Progenitor cell of endocrine pancreas (in vitro differentiated cells): ENCODE results near the gene LRRK2. TPM values are rescaled to one million over a fixed set of nuclear protein-coding genes. Genes with fewer than 3 reads are reported as not detected.

Source experiments
- DNase-seq: peaks from one replicate; pipeline ENCODE4 v3.0.0; 2021; ENCODE audit warnings: low spot score; ENCODE audit not compliant: unreplicated experiment
- H3K27ac Mint-ChIP-seq: 2 replicates; pipeline ENCODE4 v1.8.0; 2021; ENCODE audit warnings: mild to moderate bottlenecking, moderate library complexity, mixed read lengths
- H3K27me3 Mint-ChIP-seq: 2 replicates; pipeline ENCODE4 v1.8.0; 2021; ENCODE audit warnings: mixed read lengths
- H3K36me3 Mint-ChIP-seq: 2 replicates; pipeline ENCODE4 v1.8.0; 2022; ENCODE audit warnings: mixed read lengths; ENCODE audit not compliant: insufficient read depth
- H3K4me1 Mint-ChIP-seq: 2 replicates; pipeline ENCODE4 v1.8.0; 2021; ENCODE audit warnings: low read depth, mixed read lengths
- H3K4me3 Mint-ChIP-seq: 2 replicates; pipeline ENCODE4 v1.8.0; 2021; ENCODE audit warnings: low read depth, mild to moderate bottlenecking, moderate library complexity, mixed read lengths
- H3K9me3 Mint-ChIP-seq: 2 replicates; pipeline ENCODE4 v1.8.0; 2021; ENCODE audit warnings: low read depth, mixed read lengths
- CTCF ChIP-seq: fragments of 200-600 bp; sonication (generic); IDR thresholded peaks from one replicate; pipeline ENCODE4 v1.5.0; 2021; ENCODE audit warnings: antibody characterized with exemption, mild to moderate bottlenecking; ENCODE audit not compliant: unreplicated experiment
- total RNA-seq: library from RNA; stranded (reverse); gene quantifications from 2 replicates; pipeline ENCODE4 v1.2.1, GENCODE V29; 2021

The LRRK2 gene
- total RNA-seq, 1 donor from 2014 or later = 0.72 TPM

DNA sequence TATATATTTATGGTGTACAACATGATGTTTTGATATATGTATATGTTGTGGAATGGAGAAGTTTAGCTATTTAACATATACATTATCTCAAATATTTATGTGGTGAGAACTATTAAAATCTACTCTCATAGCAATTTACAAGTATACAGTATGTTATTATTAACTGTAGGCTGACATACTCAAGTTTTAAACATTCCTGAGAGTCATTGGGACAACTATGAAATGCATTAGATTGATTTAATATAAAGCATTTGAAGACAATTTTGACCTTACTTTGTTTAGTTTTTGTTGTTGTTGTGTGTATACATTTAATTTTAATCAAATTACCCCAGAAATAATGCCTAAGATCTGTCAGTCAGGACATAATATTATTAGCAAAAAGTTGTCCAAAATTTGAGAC lies 99.5 kb downstream of the LRRK2 start:
- Mint-ChIP-seq H3K27me3 (no peaks in the 10 kb centered on the region), H3K4me3 (no peak overlapping the region), H3K4me1 (peaks cover 9% of the 10 kb centered on the region), H3K9me3 (no peaks in the 10 kb centered on the region), H3K36me3 (no peaks in the 10 kb centered on the region), H3K27ac (no peak overlapping the region)
- no peak for TF ChIP-seq CTCF
- DNase-seq = no peak

DNA sequence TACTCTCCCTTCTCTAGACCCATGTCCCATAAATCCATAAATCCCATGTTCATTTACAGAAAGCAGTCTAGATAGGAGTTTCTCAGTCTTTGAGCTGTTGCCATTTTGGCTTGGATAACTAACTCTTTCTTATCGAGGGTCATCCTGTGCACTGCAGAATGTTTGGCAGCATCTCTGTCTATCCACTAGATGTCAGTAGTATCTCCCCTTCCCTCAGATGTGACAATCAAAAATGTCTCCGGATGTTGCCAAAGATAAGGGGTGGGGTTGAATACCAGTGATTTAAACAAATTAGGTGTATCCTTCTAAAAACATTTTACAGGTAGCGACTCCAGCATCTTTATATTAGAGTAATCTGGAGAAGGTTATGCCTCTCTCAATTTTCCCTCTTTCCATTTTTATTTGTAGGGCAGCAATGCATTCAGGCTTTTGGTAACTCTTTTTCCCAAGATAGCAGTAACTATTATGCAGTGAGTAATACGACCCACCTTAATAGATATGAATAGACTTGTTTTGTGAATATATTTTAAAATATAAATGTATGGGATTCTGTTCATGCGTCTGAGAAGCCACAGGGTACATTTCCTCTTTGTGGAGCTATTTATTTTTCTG lies 100.7 kb downstream of the LRRK2 start:
- Mint-ChIP-seq H3K36me3 (peaks cover 1% of the 10 kb centered on the region), H3K27ac (no peak overlapping the region), H3K4me3 (no peak overlapping the region), H3K4me1 (peaks cover 6% of the 10 kb centered on the region), H3K9me3 (peaks cover 6% of the 10 kb centered on the region), H3K27me3 (no peaks in the 10 kb centered on the region)
- DNase-seq = no peak
- peak; percentile 48 for TF ChIP-seq CTCF

- Mint-ChIP-seq H3K27me3 (no peaks in the 10 kb centered on the region), H3K27ac (no peak overlapping the region), H3K4me3 (no peak overlapping the region), H3K9me3 (peaks cover 11% of the 10 kb centered on the region), H3K36me3 (peaks cover 4% of the 10 kb centered on the region), H3K4me1 (no peaks in the 10 kb centered on the region)
- no peak for DNase-seq
- TF ChIP-seq CTCF = no peak
These were observed 102.7 kb downstream of the LRRK2 start for GRCh38 chr12:40327535-40327934.

GRCh38 chr12:40330180-40330579 lies 105.4 kb downstream of the LRRK2 start:
- Mint-ChIP-seq H3K4me1 (no peaks in the 10 kb centered on the region), H3K27me3 (no peaks in the 10 kb centered on the region), H3K27ac (no peak overlapping the region)

GRCh38 chr12:40331886-40332285 lies 107.1 kb downstream of the LRRK2 start:
- H3K27me3 Mint-ChIP-seq = peaks cover 3% of the 10 kb centered on the region
- H3K9me3 Mint-ChIP-seq = peaks cover 11% of the 10 kb centered on the region
- no peak overlapping the region for H3K27ac Mint-ChIP-seq
- H3K36me3 Mint-ChIP-seq = peaks cover 4% of the 10 kb centered on the region
- DNase-seq = no peak
- H3K4me1 Mint-ChIP-seq = no peaks in the 10 kb centered on the region
- no peak overlapping the region for H3K4me3 Mint-ChIP-seq
- no peak for TF ChIP-seq CTCF

More at GRCh38 chr12:40330180-40330579, 105.4 kb downstream of the LRRK2 start:
- H3K9me3 Mint-ChIP-seq = peaks cover 11% of the 10 kb centered on the region
- no peak for DNase-seq
- peaks cover 4% of the 10 kb centered on the region for H3K36me3 Mint-ChIP-seq
- H3K4me3 Mint-ChIP-seq = no peak overlapping the region
- TF ChIP-seq CTCF = no peak
